HFFc6 (cell line): ENCODE results near the gene ZBTB45. TPM values are rescaled to one million over a fixed set of nuclear protein-coding genes. Genes with fewer than 3 reads are reported as not detected.

Source experiments
- DNase-seq: peaks from one replicate; pipeline ENCODE4 v3.0.0-alpha.2; 2018
- H3K27ac Mint-ChIP-seq: 2 replicates; pipeline ENCODE4 v1.8.0; 2020; ENCODE audit warnings: mild to moderate bottlenecking, mixed read lengths
- H3K27me3 Mint-ChIP-seq: 2 replicates; pipeline ENCODE4 v1.8.0; 2021; ENCODE audit warnings: mild to moderate bottlenecking, moderate library complexity, mixed read lengths; ENCODE audit not compliant: insufficient read depth
- H3K36me3 Mint-ChIP-seq: 2 replicates; pipeline ENCODE4 v1.8.0; 2021; ENCODE audit warnings: low read depth, mixed read lengths
- H3K4me1 Mint-ChIP-seq: 2 replicates; pipeline ENCODE4 v1.8.0; 2020; ENCODE audit warnings: low read depth, mixed read lengths
- H3K4me3 Mint-ChIP-seq: 2 replicates; pipeline ENCODE4 v1.8.0; 2020; ENCODE audit warnings: mild to moderate bottlenecking, moderate library complexity, mixed read lengths
- H3K9me3 Mint-ChIP-seq: 2 replicates; pipeline ENCODE4 v1.8.0; 2020; ENCODE audit warnings: mild to moderate bottlenecking, mixed read lengths
- total RNA-seq, 6 experiments: library from RNA; stranded (reverse); fragmentation: NEBNext Ultra II Directional; extraction: Animal tissue kit (Norgen Biotek cat#: 25700); gene quantifications; 2 replicates in 1 of 6; 3 replicates in 5 of 6; pipeline ENCODE4 v1.2.3, GENCODE V29; 2021
- TF ChIP-seq, protein P1 (sequence below): fragments of 200-600 bp; sonication (generic); IDR thresholded peaks from 2 replicates; pipeline ENCODE4 v1.5.0; 2021; ENCODE audit warnings: antibody characterized with exemption, mild to moderate bottlenecking

ZBTB45 gene
- total RNA-seq, 6 experiments from 2014 or later = 15.0 to 17.4 (median 16.7) TPM

DNA sequence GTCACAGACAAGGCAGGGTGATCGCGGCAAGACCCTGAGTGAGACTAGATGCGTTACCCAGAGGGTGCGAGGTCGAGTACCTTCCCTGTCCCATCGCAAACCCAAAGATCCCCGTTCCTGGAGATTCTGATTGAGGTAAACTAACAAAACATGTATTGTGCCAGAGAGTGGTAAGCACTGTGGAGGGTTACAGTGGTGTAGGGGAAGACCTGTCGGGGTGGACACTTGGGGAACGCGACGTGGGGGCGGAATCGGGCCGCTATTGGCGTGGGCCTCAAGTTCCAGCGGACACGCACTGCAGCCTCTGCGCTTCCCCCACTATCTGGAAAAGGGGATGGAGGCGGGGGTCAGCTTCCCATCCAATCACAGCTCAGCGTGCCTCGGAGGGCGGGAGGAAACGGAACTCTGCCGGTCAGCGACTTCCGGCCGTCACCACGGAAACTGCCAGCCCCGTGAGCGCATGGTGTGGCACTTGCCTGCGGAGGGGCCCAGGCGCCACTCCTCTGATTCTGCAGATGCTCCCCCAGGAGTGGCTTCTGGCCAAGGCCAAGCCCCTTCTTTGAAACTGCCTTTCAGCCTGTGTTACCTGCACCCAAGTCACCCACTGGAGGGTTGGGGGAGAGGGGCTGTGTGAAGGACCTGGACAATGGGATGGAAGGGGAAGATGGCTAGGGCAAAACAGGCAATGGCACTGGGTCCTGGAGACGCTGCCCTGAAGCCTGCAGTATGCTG is 39.8 kb upstream of the ZBTB45 start:
- Mint-ChIP-seq H3K4me3 (peak overlapping the region; percentile 99), H3K9me3 (peaks cover 4% of the 10 kb centered on the region; the same call in 1 of the 2 replicates), H3K27me3 (peaks cover 19% of the 10 kb centered on the region), H3K36me3 (peaks cover 25% of the 10 kb centered on the region), H3K27ac (peak overlapping the region; percentile 100), H3K4me1 (peaks cover 39% of the 10 kb centered on the region)
- peak; percentile 82 for DNase-seq
- TF ChIP-seq, protein P1, sequence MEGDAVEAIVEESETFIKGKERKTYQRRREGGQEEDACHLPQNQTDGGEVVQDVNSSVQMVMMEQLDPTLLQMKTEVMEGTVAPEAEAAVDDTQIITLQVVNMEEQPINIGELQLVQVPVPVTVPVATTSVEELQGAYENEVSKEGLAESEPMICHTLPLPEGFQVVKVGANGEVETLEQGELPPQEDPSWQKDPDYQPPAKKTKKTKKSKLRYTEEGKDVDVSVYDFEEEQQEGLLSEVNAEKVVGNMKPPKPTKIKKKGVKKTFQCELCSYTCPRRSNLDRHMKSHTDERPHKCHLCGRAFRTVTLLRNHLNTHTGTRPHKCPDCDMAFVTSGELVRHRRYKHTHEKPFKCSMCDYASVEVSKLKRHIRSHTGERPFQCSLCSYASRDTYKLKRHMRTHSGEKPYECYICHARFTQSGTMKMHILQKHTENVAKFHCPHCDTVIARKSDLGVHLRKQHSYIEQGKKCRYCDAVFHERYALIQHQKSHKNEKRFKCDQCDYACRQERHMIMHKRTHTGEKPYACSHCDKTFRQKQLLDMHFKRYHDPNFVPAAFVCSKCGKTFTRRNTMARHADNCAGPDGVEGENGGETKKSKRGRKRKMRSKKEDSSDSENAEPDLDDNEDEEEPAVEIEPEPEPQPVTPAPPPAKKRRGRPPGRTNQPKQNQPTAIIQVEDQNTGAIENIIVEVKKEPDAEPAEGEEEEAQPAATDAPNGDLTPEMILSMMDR = no peak

DNA sequence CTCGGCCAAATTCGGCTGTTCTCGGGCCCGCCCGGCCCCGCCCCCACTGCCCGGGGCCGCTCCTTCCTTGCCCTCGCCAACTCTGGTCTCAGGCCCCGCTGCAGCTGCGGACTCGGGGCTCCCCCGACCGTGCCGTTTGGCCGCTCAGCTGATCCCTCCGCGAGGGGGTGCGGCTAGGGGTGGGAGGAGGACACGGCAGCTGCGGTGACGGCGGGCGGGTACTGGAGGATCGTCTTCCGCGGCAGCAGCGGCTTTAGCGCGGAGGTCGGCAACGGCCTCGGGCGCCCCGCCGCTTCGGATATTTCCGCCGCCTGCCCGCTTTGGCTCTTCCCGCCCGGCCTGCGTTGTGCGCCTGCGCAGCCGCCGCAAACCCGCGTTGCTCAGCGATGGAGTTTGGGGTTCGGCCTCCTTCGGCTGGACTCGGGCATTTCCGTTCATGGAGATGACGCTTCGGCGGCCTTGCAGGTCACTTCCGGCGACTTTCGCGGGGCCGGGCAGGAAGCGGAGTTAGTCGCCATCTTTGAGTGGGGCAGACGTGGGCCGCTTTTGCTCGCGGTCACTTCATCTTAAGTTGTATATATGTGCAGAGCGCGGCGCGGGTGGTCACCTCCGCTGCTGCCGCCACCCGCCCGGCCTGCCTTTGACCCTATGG is 39.1 kb upstream of the ZBTB45 start:
- Mint-ChIP-seq H3K36me3 (peaks cover 31% of the 10 kb centered on the region), H3K9me3 (peaks cover 4% of the 10 kb centered on the region; the same call in 1 of the 2 replicates), H3K27me3 (peaks cover 18% of the 10 kb centered on the region), H3K4me1 (peaks cover 43% of the 10 kb centered on the region), H3K4me3 (peak overlapping the region; percentile 99), H3K27ac (peak overlapping the region; percentile 100)
- DNase-seq = peak; percentile 98
- TF ChIP-seq, protein P1 = no peak

DNA sequence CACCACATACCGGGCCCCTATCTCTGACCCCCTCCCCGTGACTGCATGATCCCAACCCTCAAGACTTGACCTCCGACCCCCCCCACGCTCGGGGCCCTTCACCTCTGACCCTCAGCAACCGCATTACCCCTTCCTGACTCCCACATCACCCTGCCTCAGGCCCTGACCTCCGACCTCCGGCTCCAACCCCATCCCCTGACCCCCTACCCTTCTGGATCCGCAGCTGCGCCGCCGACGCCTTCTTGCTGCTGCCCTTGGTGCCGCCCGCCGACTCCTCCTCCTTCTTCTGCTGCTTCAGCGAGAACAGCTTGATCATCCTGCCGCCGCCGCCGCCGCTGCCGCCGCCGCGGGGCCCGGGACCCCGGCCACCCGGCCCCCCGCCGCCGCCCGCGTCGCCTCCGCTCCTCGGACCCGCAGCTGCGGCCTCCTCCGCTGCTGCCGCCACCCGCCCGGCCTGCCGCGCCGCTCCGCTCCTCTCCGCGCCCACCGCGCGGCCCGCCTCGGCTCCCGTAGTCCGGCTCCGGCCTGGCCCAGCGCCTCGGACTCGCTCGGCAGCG is 38.5 kb upstream of the ZBTB45 start, which contains the start of gene UBE2M:
Gene UBE2M (minus strand): TSS at position 546 of the 557 bp plus-strand sequence. CDS start 230 bp downstream, at position 316.
- peak within 1 kb of the TSS; percentile 99 for H3K4me3 Mint-ChIP-seq
- H3K36me3 Mint-ChIP-seq = peaks cover 36% of the 10 kb centered on the region
- peaks cover 42% of the 10 kb centered on the region for H3K4me1 Mint-ChIP-seq
- peaks cover 4% of the 10 kb centered on the region; the same call in 1 of the 2 replicates for H3K9me3 Mint-ChIP-seq
- H3K27ac Mint-ChIP-seq = peak within 1 kb of the TSS; percentile 100
- peaks cover 17% of the 10 kb centered on the region for H3K27me3 Mint-ChIP-seq
- DNase-seq = peak; percentile 38
- TF ChIP-seq, protein P1 = no peak

DNA sequence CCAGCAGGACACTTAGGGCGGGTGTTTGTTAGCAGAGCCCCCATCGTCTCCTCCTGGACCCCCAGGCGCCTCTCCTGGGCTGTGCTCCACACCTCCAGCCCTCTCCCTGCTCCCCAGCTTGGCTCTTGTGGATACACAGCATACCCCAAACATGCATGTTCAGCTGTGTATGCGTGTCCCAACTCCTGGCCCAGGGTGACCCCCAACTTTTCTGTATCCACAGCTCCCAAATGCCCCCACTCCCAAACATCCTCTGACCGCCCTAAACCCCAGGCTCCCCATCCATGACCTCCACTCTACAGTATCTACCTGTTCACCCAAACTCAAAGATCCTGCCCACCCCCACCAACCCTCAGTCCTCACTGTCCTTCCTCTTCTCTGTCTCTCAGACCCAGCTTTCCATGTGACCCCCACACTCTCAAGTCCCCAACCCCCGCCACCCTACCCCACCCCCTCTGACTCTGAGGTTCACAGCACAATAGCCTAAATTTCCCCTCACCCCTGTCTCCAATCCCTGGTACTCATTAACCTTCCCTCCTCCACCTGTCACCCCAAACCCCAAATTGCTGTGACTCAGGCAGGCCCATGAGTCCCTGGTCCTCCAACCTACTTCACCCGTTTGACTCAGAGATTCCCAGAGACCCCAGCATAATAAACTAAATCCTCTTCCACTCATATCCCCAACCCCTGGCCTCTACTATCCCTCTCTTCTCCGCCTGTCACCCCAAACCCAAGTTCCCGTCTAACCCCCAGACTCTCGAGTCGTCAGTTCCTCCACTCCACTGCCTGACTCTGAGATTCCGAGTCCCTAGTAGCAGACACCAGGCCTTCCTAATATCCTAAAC is 37.8 kb upstream of the ZBTB45 start:
- TF ChIP-seq, protein P1 = no peak
- Mint-ChIP-seq H3K27me3 (peaks cover 18% of the 10 kb centered on the region), H3K36me3 (peaks cover 41% of the 10 kb centered on the region), H3K4me1 (peaks cover 47% of the 10 kb centered on the region), H3K9me3 (peaks cover 4% of the 10 kb centered on the region; the same call in 1 of the 2 replicates), H3K27ac (peak overlapping the region; percentile 100), H3K4me3 (peak overlapping the region; percentile 99)
- no peak for DNase-seq
